SK-N-SH treated with all-trans-retinoic acid at 6 μM for 48 hours (cell line): ENCODE results near the gene ZSWIM8.
"Not testable (repeated sequence)": the region's sequence is repeated elsewhere in the genome, so short reads cannot be mapped to it uniquely, and the experiment has no call there.

Source experiments
- ATAC-seq: fragments of 200-7000 bp; cut with Tn5 transposase; 3 replicates; pipeline ENCODE4 v1.9.1; 2020; ENCODE audit warnings: mild to moderate bottlenecking, moderate library complexity
- ARNTL ChIP-seq: fragments of 450-650 bp; formaldehyde crosslinking; IDR thresholded peaks from 2 replicates; pipeline ENCODE4 v1.5.0; 2020; ENCODE audit warnings: low read depth, mild to moderate bottlenecking, moderate library complexity, borderline replicate concordance
- BACH2 ChIP-seq: fragments of 250-450 bp; sonication (Bioruptor Pico); IDR thresholded peaks from 2 replicates; pipeline ENCODE4 v1.9.0; 2021; ENCODE audit warnings: mild to moderate bottlenecking, borderline replicate concordance
- CSDC2 ChIP-seq: fragments of 250-450 bp; sonication (Bioruptor Pico); IDR thresholded peaks from 2 replicates; pipeline ENCODE4 v1.5.0; 2020; ENCODE audit warnings: mild to moderate bottlenecking, moderate library complexity
- ESRRG ChIP-seq: fragments of 250-450 bp; sonication (Bioruptor Pico); IDR thresholded peaks from 2 replicates; pipeline ENCODE4 v1.6.1; 2021; ENCODE audit warnings: mild to moderate bottlenecking
- GLIS3 ChIP-seq: fragments of 250-450 bp; sonication (Bioruptor Pico); IDR thresholded peaks from 2 replicates; pipeline ENCODE4 v1.5.0; 2020; ENCODE audit warnings: mild to moderate bottlenecking, moderate library complexity
- ISL1 ChIP-seq: fragments of 250-450 bp; sonication (Bioruptor Pico); IDR thresholded peaks from 2 replicates; pipeline ENCODE4 v2.1.2; 2022; ENCODE audit warnings: mild to moderate bottlenecking, moderate library complexity
- OSR1 ChIP-seq: fragments of 250-450 bp; sonication (Bioruptor Pico); IDR thresholded peaks from 2 replicates; pipeline ENCODE4 v1.8.0; 2022; ENCODE audit warnings: moderate library complexity, mild to moderate bottlenecking, inconsistent platforms
- RARB ChIP-seq: fragments of 250-450 bp; sonication (Bioruptor Pico); IDR thresholded peaks from 2 replicates; pipeline ENCODE4 v1.8.0; 2021; ENCODE audit warnings: mild to moderate bottlenecking, moderate library complexity
- SNAI2 ChIP-seq: fragments of 250-450 bp; sonication (Bioruptor Pico); IDR thresholded peaks from 2 replicates; pipeline ENCODE4 v1.5.0; 2020; ENCODE audit warnings: mild to moderate bottlenecking, moderate library complexity
- TCF4 ChIP-seq: fragments of 250-450 bp; sonication (Bioruptor Pico); IDR thresholded peaks from 2 replicates; pipeline ENCODE4 v1.8.0; 2021; ENCODE audit warnings: mild to moderate bottlenecking, moderate library complexity, borderline replicate concordance
- TOX ChIP-seq: fragments of 250-450 bp; sonication (Bioruptor Pico); IDR thresholded peaks from 2 replicates; pipeline ENCODE4 v1.8.0; 2021; ENCODE audit warnings: mild to moderate bottlenecking, moderate library complexity, borderline replicate concordance
- ZC3H10 ChIP-seq: fragments of 250-450 bp; sonication (Bioruptor Pico); IDR thresholded peaks from 2 replicates; pipeline ENCODE4 v1.5.1; 2021; ENCODE audit warnings: mild to moderate bottlenecking, moderate library complexity
- ZFP3 ChIP-seq: fragments of 250-450 bp; sonication (Bioruptor Pico); IDR thresholded peaks from 2 replicates; pipeline ENCODE4 v1.5.0; 2020; ENCODE audit warnings: mild to moderate bottlenecking, moderate library complexity
- ZNF565 ChIP-seq: fragments of 450-650 bp; formaldehyde crosslinking; conservative IDR thresholded peaks from 2 replicates; pipeline ENCODE4 v1.5.0; 2020; ENCODE audit warnings: low read depth, mild to moderate bottlenecking, moderate library complexity
- ZNF70 ChIP-seq: fragments of 450-650 bp; formaldehyde crosslinking; IDR thresholded peaks from 2 replicates; pipeline ENCODE4 v1.5.0; 2020; ENCODE audit warnings: mild to moderate bottlenecking, moderate library complexity
- ZNF8 ChIP-seq: fragments of 450-650 bp; formaldehyde crosslinking; IDR thresholded peaks from 2 replicates; pipeline ENCODE4 v1.5.0; 2020; ENCODE audit warnings: mild to moderate bottlenecking, moderate library complexity
- TF ChIP-seq, protein P1 (sequence below): fragments of 250-450 bp; sonication (Bioruptor Pico); IDR thresholded peaks from 2 replicates; pipeline ENCODE4 v1.5.1; 2020; ENCODE audit warnings: low read depth, mild to moderate bottlenecking, moderate library complexity
- TF ChIP-seq, protein P2 (sequence below): fragments of 250-450 bp; sonication (Bioruptor Pico); IDR thresholded peaks from 2 replicates; pipeline ENCODE4 v1.8.0; 2020; ENCODE audit warnings: mild to moderate bottlenecking, moderate library complexity, borderline replicate concordance
- TF ChIP-seq, protein P3 (sequence below): fragments of 250-450 bp; sonication (Bioruptor Pico); IDR thresholded peaks from 2 replicates; pipeline ENCODE4 v1.5.0; 2020; ENCODE audit warnings: mild to moderate bottlenecking, moderate library complexity
- TF ChIP-seq, protein P4 (sequence below): fragments of 250-450 bp; sonication (Bioruptor Pico); IDR thresholded peaks from 2 replicates; pipeline ENCODE4 v1.5.1; 2021; ENCODE audit warnings: mild to moderate bottlenecking, moderate library complexity
- TF ChIP-seq, protein P5 (sequence below): fragments of 250-450 bp; sonication (Bioruptor Pico); IDR thresholded peaks from 2 replicates; pipeline ENCODE4 v1.8.0; 2021; ENCODE audit warnings: low read depth, mild to moderate bottlenecking, moderate library complexity, borderline replicate concordance

Gene ZSWIM8

DNA sequence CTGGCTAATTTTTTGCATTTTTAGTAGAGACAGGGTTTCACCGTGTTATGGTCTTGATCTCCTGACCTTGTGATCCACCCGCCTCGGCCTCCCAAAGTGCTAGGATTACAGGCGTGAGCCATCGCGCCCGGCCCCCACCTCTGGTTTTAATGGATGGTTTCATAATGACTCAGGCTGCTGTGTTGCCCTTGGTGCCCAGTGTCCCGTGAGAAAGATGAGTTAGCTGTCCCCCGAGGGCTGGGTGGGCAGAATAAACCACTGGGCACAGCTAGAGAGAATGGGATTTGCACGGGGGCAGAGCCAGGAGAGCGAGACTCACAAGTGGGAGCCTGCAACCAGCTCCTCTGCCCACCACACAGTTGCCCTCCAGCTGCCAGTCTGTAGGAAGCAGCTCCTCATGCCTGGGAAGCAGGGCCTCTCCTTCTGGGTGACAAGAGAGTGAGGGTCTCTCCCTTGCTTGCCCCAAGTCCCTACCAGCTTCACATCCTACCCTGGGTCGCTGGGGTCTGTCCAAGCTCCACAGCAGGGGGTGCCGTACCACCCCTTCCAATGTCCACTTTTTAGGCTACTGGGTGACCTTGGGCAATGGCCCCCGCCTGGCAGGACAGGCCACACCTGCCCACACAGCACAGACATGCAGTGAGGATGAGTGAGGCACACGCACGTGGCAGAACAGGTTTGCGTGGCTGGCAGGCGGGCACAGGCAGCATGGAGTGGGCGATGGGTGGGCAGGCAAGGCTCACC lies 42.1 kb downstream of the ZSWIM8 start (continued):
- no peak for TF ChIP-seq ZNF565

DNA sequence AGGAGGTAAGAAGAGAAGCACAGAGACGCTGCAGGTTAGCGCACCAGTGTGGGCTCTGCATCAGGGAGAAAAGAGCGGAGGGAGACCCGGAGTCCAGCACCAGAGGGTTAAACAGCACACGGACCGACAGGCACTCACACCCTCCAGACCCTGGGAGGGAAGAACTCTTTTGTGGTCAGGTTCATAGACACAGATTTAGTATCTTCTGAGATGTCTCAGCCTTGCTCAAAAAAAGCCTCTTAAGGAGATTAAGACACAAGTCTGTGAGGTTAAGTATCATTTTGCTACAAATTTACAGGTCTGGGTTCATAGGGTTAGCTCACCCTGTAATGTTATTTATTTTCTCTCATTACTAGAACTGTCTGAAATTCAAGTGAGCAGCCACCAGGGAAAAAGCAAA lies 42.8 kb downstream of the ZSWIM8 start:
- no peak for ATAC-seq
- TF ChIP-seq RARB (CRISPR knock-in tag) (no peak), ZC3H10 (CRISPR knock-in tag) (no peak), TOX (no peak), BACH2 (CRISPR knock-in tag) (no peak), SNAI2 (CRISPR knock-in tag) (no peak), TCF4 (CRISPR knock-in tag) (no peak), ZNF8 (CRISPR knock-in tag) (no peak), OSR1 (no peak), ARNTL (CRISPR knock-in tag) (no peak), CSDC2 (CRISPR knock-in tag) (no peak), ZNF70 (CRISPR knock-in tag) (no peak), ISL1 (CRISPR knock-in tag) (no peak), GLIS3 (CRISPR knock-in tag) (no peak), ESRRG (CRISPR knock-in tag) (no peak), ZFP3 (CRISPR knock-in tag) (no peak)
- TF ChIP-seq, protein P1, sequence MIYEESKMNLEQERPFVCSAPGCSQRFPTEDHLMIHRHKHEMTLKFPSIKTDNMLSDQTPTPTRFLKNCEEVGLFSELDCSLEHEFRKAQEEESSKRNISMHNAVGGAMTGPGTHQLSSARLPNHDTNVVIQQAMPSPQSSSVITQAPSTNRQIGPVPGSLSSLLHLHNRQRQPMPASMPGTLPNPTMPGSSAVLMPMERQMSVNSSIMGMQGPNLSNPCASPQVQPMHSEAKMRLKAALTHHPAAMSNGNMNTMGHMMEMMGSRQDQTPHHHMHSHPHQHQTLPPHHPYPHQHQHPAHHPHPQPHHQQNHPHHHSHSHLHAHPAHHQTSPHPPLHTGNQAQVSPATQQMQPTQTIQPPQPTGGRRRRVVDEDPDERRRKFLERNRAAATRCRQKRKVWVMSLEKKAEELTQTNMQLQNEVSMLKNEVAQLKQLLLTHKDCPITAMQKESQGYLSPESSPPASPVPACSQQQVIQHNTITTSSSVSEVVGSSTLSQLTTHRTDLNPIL (CRISPR knock-in tag), result no peak
- TF ChIP-seq, protein P2, sequence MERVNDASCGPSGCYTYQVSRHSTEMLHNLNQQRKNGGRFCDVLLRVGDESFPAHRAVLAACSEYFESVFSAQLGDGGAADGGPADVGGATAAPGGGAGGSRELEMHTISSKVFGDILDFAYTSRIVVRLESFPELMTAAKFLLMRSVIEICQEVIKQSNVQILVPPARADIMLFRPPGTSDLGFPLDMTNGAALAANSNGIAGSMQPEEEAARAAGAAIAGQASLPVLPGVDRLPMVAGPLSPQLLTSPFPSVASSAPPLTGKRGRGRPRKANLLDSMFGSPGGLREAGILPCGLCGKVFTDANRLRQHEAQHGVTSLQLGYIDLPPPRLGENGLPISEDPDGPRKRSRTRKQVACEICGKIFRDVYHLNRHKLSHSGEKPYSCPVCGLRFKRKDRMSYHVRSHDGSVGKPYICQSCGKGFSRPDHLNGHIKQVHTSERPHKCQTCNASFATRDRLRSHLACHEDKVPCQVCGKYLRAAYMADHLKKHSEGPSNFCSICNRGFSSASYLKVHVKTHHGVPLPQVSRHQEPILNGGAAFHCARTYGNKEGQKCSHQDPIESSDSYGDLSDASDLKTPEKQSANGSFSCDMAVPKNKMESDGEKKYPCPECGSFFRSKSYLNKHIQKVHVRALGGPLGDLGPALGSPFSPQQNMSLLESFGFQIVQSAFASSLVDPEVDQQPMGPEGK (CRISPR knock-in tag), result no peak
- TF ChIP-seq, protein P3, sequence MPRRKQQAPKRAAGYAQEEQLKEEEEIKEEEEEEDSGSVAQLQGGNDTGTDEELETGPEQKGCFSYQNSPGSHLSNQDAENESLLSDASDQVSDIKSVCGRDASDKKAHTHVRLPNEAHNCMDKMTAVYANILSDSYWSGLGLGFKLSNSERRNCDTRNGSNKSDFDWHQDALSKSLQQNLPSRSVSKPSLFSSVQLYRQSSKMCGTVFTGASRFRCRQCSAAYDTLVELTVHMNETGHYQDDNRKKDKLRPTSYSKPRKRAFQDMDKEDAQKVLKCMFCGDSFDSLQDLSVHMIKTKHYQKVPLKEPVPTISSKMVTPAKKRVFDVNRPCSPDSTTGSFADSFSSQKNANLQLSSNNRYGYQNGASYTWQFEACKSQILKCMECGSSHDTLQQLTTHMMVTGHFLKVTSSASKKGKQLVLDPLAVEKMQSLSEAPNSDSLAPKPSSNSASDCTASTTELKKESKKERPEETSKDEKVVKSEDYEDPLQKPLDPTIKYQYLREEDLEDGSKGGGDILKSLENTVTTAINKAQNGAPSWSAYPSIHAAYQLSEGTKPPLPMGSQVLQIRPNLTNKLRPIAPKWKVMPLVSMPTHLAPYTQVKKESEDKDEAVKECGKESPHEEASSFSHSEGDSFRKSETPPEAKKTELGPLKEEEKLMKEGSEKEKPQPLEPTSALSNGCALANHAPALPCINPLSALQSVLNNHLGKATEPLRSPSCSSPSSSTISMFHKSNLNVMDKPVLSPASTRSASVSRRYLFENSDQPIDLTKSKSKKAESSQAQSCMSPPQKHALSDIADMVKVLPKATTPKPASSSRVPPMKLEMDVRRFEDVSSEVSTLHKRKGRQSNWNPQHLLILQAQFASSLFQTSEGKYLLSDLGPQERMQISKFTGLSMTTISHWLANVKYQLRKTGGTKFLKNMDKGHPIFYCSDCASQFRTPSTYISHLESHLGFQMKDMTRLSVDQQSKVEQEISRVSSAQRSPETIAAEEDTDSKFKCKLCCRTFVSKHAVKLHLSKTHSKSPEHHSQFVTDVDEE, result no peak
- TF ChIP-seq, protein P4, sequence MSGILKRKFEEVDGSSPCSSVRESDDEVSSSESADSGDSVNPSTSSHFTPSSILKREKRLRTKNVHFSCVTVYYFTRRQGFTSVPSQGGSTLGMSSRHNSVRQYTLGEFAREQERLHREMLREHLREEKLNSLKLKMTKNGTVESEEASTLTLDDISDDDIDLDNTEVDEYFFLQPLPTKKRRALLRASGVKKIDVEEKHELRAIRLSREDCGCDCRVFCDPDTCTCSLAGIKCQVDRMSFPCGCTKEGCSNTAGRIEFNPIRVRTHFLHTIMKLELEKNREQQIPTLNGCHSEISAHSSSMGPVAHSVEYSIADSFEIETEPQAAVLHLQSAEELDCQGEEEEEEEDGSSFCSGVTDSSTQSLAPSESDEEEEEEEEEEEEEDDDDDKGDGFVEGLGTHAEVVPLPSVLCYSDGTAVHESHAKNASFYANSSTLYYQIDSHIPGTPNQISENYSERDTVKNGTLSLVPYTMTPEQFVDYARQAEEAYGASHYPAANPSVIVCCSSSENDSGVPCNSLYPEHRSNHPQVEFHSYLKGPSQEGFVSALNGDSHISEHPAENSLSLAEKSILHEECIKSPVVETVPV (CRISPR knock-in tag), result no peak
- TF ChIP-seq, protein P5, sequence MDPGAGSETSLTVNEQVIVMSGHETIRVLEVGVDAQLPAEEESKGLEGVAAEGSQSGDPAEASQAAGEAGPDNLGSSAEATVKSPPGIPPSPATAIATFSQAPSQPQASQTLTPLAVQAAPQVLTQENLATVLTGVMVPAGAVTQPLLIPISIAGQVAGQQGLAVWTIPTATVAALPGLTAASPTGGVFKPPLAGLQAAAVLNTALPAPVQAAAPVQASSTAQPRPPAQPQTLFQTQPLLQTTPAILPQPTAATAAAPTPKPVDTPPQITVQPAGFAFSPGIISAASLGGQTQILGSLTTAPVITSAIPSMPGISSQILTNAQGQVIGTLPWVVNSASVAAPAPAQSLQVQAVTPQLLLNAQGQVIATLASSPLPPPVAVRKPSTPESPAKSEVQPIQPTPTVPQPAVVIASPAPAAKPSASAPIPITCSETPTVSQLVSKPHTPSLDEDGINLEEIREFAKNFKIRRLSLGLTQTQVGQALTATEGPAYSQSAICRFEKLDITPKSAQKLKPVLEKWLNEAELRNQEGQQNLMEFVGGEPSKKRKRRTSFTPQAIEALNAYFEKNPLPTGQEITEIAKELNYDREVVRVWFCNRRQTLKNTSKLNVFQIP (CRISPR knock-in tag), result no peak

DNA sequence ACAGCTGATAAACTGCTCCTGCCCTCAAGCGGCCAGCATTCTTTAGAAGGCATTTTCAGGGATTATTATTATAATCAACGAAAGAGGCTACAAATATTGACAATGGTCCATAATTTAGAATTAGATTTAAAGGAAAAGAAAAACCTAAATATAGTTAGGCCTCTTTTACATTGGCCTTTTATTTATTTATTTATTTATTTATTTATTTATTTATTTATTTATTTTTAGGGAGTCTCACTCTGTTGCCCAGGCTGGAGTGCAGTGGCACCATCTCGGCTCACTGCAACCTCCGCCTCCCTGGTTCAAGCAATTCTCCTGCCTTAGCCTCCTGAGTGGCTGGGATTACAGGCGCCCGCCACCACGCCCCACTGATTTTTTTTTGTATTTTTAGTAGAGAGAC lies 43.7 kb downstream of the ZSWIM8 start:
- ATAC-seq, result not testable (repeated sequence)
